GM23338 (cell line): ENCODE data around the gene RNF214. TPM values are rescaled to one million over a fixed set of nuclear protein-coding genes. Genes with fewer than 3 reads are reported as not detected.

Source experiments
- ATAC-seq: fragments of 200-7000 bp; cut with Tn5 transposase; 3 replicates; pipeline ENCODE4 v1.9.1; 2020
- DNase-seq: peaks from one replicate; pipeline ENCODE4 v3.0.0-alpha.2; 2015; ENCODE audit warnings: low spot score
- H2AFZ ChIP-seq: fragments of 200-600 bp; sonication (generic); 2 replicates; pipeline ENCODE4 v1.8.0; 2016; ENCODE audit warnings: antibody characterized with exemption, mild to moderate bottlenecking, moderate library complexity
- H3F3A ChIP-seq: fragments of 200-600 bp; sonication (generic); replicated peaks from 2 replicates; pipeline ENCODE4 v1.8.0; 2017; ENCODE audit warnings: antibody characterized with exemption, mixed run types, low read depth
- H3K27ac ChIP-seq: fragments of 200-600 bp; sonication (generic); 2 replicates; pipeline ENCODE4 v1.6.1; 2016; ENCODE audit warnings: low read depth
- H3K27me3 ChIP-seq: fragments of 200-600 bp; sonication (generic); 2 replicates; pipeline ENCODE4 v1.8.0; 2016; ENCODE audit warnings: mild to moderate bottlenecking, mixed run types, moderate library complexity; ENCODE audit not compliant: insufficient read depth
- H3K36me3 ChIP-seq: fragments of 200-600 bp; sonication (generic); 2 replicates; pipeline ENCODE4 v1.8.0; 2016; ENCODE audit warnings: mild to moderate bottlenecking; ENCODE audit not compliant: insufficient read depth
- H3K4me1 ChIP-seq: fragments of 200-600 bp; sonication (generic); 2 replicates; pipeline ENCODE4 v1.8.0; 2016; ENCODE audit warnings: mild to moderate bottlenecking, moderate library complexity; ENCODE audit not compliant: insufficient read depth
- H3K4me2 ChIP-seq: fragments of 200-600 bp; sonication (generic); 2 replicates; pipeline ENCODE4 v1.7.1; 2017; ENCODE audit warnings: mixed run types
- H3K4me3 ChIP-seq: fragments of 200-600 bp; sonication (generic); 2 replicates; pipeline ENCODE4 v1.6.1; 2016; ENCODE audit warnings: mixed run types
- H3K79me2 ChIP-seq: fragments of 200-600 bp; sonication (generic); replicated peaks from 2 replicates; pipeline ENCODE4 v1.8.0; 2017; ENCODE audit warnings: mild to moderate bottlenecking; ENCODE audit not compliant: insufficient read depth
- H3K9me2 ChIP-seq: fragments of 200-600 bp; sonication (generic); 2 replicates; pipeline ENCODE4 v1.8.0; 2017; ENCODE audit not compliant: insufficient read depth
- H4K20me1 ChIP-seq: fragments of 200-600 bp; sonication (generic); replicated peaks from 2 replicates; pipeline ENCODE4 v1.8.0; 2017; ENCODE audit warnings: mild to moderate bottlenecking; ENCODE audit not compliant: insufficient read depth
- H3K27ac Mint-ChIP-seq: 2 replicates; pipeline ENCODE4 v1.8.0; 2020; ENCODE audit warnings: inconsistent platforms, mild to moderate bottlenecking, moderate library complexity, mixed read lengths
- H3K27me3 Mint-ChIP-seq: 3 replicates; pipeline ENCODE4 v1.8.0; 2022; ENCODE audit warnings: low read depth, mild to moderate bottlenecking, moderate library complexity, mixed read lengths, inconsistent platforms; ENCODE audit not compliant: insufficient read depth, poor library complexity
- H3K36me3 Mint-ChIP-seq: 3 replicates; pipeline ENCODE4 v1.8.0; 2021; ENCODE audit warnings: low read depth, mild to moderate bottlenecking, inconsistent platforms, moderate library complexity, mixed read lengths
- H3K4me1 Mint-ChIP-seq: 3 replicates; pipeline ENCODE4 v1.8.0; 2020; ENCODE audit warnings: mild to moderate bottlenecking, inconsistent platforms, mixed read lengths
- H3K4me3 Mint-ChIP-seq: 3 replicates; pipeline ENCODE4 v1.8.0; 2021; ENCODE audit warnings: moderate library complexity, mild to moderate bottlenecking, inconsistent platforms, mixed read lengths
- H3K9me3 Mint-ChIP-seq: 3 replicates; pipeline ENCODE4 v1.8.0; 2020; ENCODE audit warnings: moderate library complexity, mild to moderate bottlenecking, inconsistent platforms, mixed read lengths
- CREB1 ChIP-seq: fragments of 250-450 bp; sonication (Bioruptor Pico); IDR thresholded peaks from 2 replicates; pipeline ENCODE4 v1.5.0; 2020; ENCODE audit warnings: low read depth, mild to moderate bottlenecking, moderate library complexity
- EZH2phosphoT487 ChIP-seq: fragments of 200-600 bp; sonication (generic); IDR thresholded peaks from one replicate; pipeline ENCODE4 v1.8.1; 2018; ENCODE audit warnings: antibody characterized with exemption; ENCODE audit not compliant: unreplicated experiment
- NANOG ChIP-seq: IDR thresholded peaks from 2 replicates; pipeline ENCODE4 v1.6.1; 2016; ENCODE audit warnings: antibody characterized with exemption, borderline replicate concordance
- ZNF114 ChIP-seq: fragments of 250-450 bp; sonication (Bioruptor Pico); IDR thresholded peaks from 2 replicates; pipeline ENCODE4 v1.5.0; 2020; ENCODE audit warnings: mild to moderate bottlenecking, moderate library complexity
- ZNF331 ChIP-seq: fragments of 250-450 bp; sonication (Bioruptor Pico); IDR thresholded peaks from 2 replicates; pipeline ENCODE4 v1.5.0; 2020; ENCODE audit warnings: low read depth, mild to moderate bottlenecking, moderate library complexity
- ZNF462 ChIP-seq: fragments of 250-450 bp; sonication (Bioruptor Pico); IDR thresholded peaks from 2 replicates; pipeline ENCODE4 v1.5.0; 2020; ENCODE audit warnings: mild to moderate bottlenecking, moderate library complexity
- polyA plus RNA-seq: library from polyadenylated mRNA; unstranded; fragments of >200 nt; fragmentation: Nextera tagmentation; extraction: Ambion mirVana; gene quantifications from 2 replicates; pipeline ENCODE4 v1.2.1, GENCODE V29; 2016
- total RNA-seq: library from RNA; depleted of rRNA; stranded (reverse); fragments of >200 nt; shearing (Covaris generic); gene quantifications from 2 replicates; pipeline ENCODE4 v1.2.3, GENCODE V29; 2014

RNF214 gene
- total and polyA plus RNA-seq, 2 experiments from 2014 or later = 19.4 to 28.4 TPM

GRCh38 chr11:117193130-117194020 is 39.1 kb upstream of the RNF214 start:
- no peak overlapping the region for H2AFZ ChIP-seq
- TF ChIP-seq ZNF462 (CRISPR knock-in tag) (no peak), ZNF331 (CRISPR knock-in tag) (no peak), NANOG (no peak), ZNF114 (CRISPR knock-in tag) (no peak), CREB1 (CRISPR knock-in tag) (no peak), EZH2phosphoT487 (no peak)
- DNase-seq = no peak
- no peaks in the 10 kb centered on the region for H3K9me2 ChIP-seq
- H3K9me3 Mint-ChIP-seq = no peaks in the 10 kb centered on the region; the same call in 2 of the 3 replicates
- H3K27ac ChIP-seq = no peak overlapping the region
- no peak overlapping the region for H3K27ac Mint-ChIP-seq
- no peak overlapping the region for H3K4me2 ChIP-seq
- H3K27me3 ChIP-seq = no peaks in the 10 kb centered on the region
- H3F3A ChIP-seq = peaks cover 7% of the 10 kb centered on the region
- no peaks in the 10 kb centered on the region for H4K20me1 ChIP-seq
- H3K36me3 ChIP-seq = no peaks in the 10 kb centered on the region
- H3K4me3 Mint-ChIP-seq = no peak overlapping the region
- H3K4me3 ChIP-seq = no peak overlapping the region
- H3K36me3 Mint-ChIP-seq = peaks cover 7% of the 10 kb centered on the region; the same call in 2 of the 3 replicates
- peaks cover 8% of the 10 kb centered on the region for H3K4me1 ChIP-seq
- peaks cover 12% of the 10 kb centered on the region for H3K4me1 Mint-ChIP-seq
- H3K27me3 Mint-ChIP-seq = peaks cover 13% of the 10 kb centered on the region
- H3K79me2 ChIP-seq = no peaks in the 10 kb centered on the region
- no peak for ATAC-seq
